K562 (cell line): Measurements from ENCODE around the gene CLIP2. TPM values are rescaled to one million over a fixed set of nuclear protein-coding genes. Genes with fewer than 3 reads are reported as not detected.

ENCODE experiments used
- ELK3 ChIP-seq: fragments of 450-650 bp; formaldehyde crosslinking; IDR thresholded peaks from 2 replicates; pipeline ENCODE4 v1.4.0; 2020; ENCODE audit warnings: mild to moderate bottlenecking
- HDAC3 ChIP-seq: fragments of 450-650 bp; IDR thresholded peaks from 2 replicates; pipeline ENCODE4 v1.6.1; 2018; ENCODE audit warnings: borderline replicate concordance, mild to moderate bottlenecking, moderate library complexity; ENCODE audit not compliant: partially characterized antibody
- HLTF ChIP-seq: fragments of 450-650 bp; IDR thresholded peaks from 2 replicates; pipeline ENCODE4 v1.6.1; 2016
- MAFK ChIP-seq: IDR thresholded peaks from 2 replicates; pipeline ENCODE4 v1.6.1; 2011; ENCODE audit warnings: low read length, improper control_type of control experiment
- NFIC ChIP-seq: fragments of 450-650 bp; IDR thresholded peaks from 2 replicates; pipeline ENCODE4 v1.6.1; 2017; ENCODE audit warnings: mild to moderate bottlenecking, inconsistent platforms
- NFRKB ChIP-seq: fragments of 450-650 bp; IDR thresholded peaks from 2 replicates; pipeline ENCODE4 v1.6.1; 2016; ENCODE audit warnings: low read depth
- NR1H2 ChIP-seq: sonication (generic); formaldehyde crosslinking; IDR thresholded peaks from 2 replicates; pipeline ENCODE4 v1.4.0; 2020; ENCODE audit warnings: mild to moderate bottlenecking, missing genetic modification reagents
- OTX1 ChIP-seq: fragments of 450-650 bp; formaldehyde crosslinking; IDR thresholded peaks from 2 replicates; pipeline ENCODE4 v1.4.0; 2022; ENCODE audit warnings: mild to moderate bottlenecking
- PATZ1 ChIP-seq: fragments of 250-450 bp; sonication (Bioruptor Pico); IDR thresholded peaks from 2 replicates; pipeline ENCODE4 v1.5.0; 2020; ENCODE audit warnings: mild to moderate bottlenecking, borderline replicate concordance
- PCBP2 ChIP-seq: fragments of 200-400 bp; formaldehyde crosslinking; IDR thresholded peaks from 2 replicates; pipeline ENCODE4 v1.6.1; 2018; ENCODE audit warnings: low read length, low read depth, mild to moderate bottlenecking, moderate library complexity; ENCODE audit not compliant: poor library complexity, severe bottlenecking
- POLR2B ChIP-seq: fragments of 450-650 bp; IDR thresholded peaks from 2 replicates; pipeline ENCODE4 v1.6.1; 2018; ENCODE audit warnings: low read depth; ENCODE audit not compliant: partially characterized antibody
- RBFOX2 ChIP-seq: fragments of 200-400 bp; formaldehyde crosslinking; IDR thresholded peaks from 2 replicates; pipeline ENCODE4 v1.6.1; 2017; ENCODE audit warnings: low read depth, mild to moderate bottlenecking, low read length, moderate library complexity
- SMARCE1 ChIP-seq: fragments of 450-650 bp; IDR thresholded peaks from 2 replicates; pipeline ENCODE4 v1.7.1; 2016; ENCODE audit warnings: mild to moderate bottlenecking
- TOE1 ChIP-seq, 2 experiments: fragments of 450-650 bp in 1 of 2; sonication (generic) in 1 of 2; formaldehyde crosslinking in 1 of 2; IDR thresholded peaks; 2 replicates each; pipeline versions ENCODE4 v1.7.1 to v1.8.0; 2016 to 2022; ENCODE audit warnings: borderline replicate concordance in 2 of 2, mild to moderate bottlenecking in 2 of 2, antibody characterized with exemption in 1 of 2, inconsistent platforms in 1 of 2, low read depth in 1 of 2, missing genetic modification reagents in 1 of 2, moderate library complexity in 1 of 2
- ZBTB5 ChIP-seq: fragments of 450-650 bp; IDR thresholded peaks from 2 replicates; pipeline ENCODE4 v1.6.1; 2017; ENCODE audit warnings: antibody characterized with exemption
- ZNF12 ChIP-seq: sonication (generic); formaldehyde crosslinking; IDR thresholded peaks from 2 replicates; pipeline ENCODE4 v1.4.0; 2020; ENCODE audit warnings: mild to moderate bottlenecking, missing genetic modification reagents
- ZNF408 ChIP-seq: fragments of 250-450 bp; sonication (Bioruptor Pico); IDR thresholded peaks from 2 replicates; pipeline ENCODE4 v1.4.0; 2020; ENCODE audit warnings: low read depth, mild to moderate bottlenecking, moderate library complexity
- ZNF592 ChIP-seq: fragments of 450-650 bp; IDR thresholded peaks from 2 replicates; pipeline ENCODE4 v1.6.1; 2017; ENCODE audit warnings: antibody characterized with exemption, mild to moderate bottlenecking
- polyA plus RNA-seq, 8 experiments: library from polyadenylated mRNA; depleted of rRNA in 4 of 8; stranded (reverse) in 5 of 8; unstranded in 3 of 8; fragments of >200 nt; fragmentation: Nextera tagmentation in 2 of 8; fragmentation: Illumina TruSeq in 1 of 8; extraction: Ambion mirVana in 2 of 8; extraction: Trizol in 1 of 8; gene quantifications; 2 replicates each; pipeline versions ENCODE4 v1.2.1 to v1.2.3, GENCODE V29; 2011 to 2014; ENCODE audit warnings: inconsistent platforms in 1 of 8, missing spikeins in 1 of 8
- total RNA-seq, 7 experiments: library from RNA; depleted of rRNA in 6 of 7; stranded (reverse); fragments of >200 nt in 6 of 7; fragmentation: Illumina TruSeq in 2 of 7; extraction: Trizol in 2 of 7; gene quantifications; 2 replicates each; pipeline versions ENCODE4 v1.2.1 to v1.2.3, GENCODE V29; 2011 to 2021; ENCODE audit warnings: low replicate concordance in 1 of 7

Gene CLIP2
- total and polyA plus RNA-seq, 9 of the 15 experiments (the other 6 are each of a cell fraction or from before 2014, with no cell fraction given), result 0.07 to 5.4 (median 2.1) TPM

- TF ChIP-seq ZNF592 (no peak), OTX1 (CRISPR knock-in tag) (no peak), NR1H2 (no peak), ZNF12 (CRISPR knock-in tag) (0 out of 2 replicates have a peak, but pooled peaks have one; percentile 49), ELK3 (CRISPR knock-in tag) (no peak), ZBTB5 (no peak), MAFK (no peak), NFIC (peak; percentile 47), TOE1 (IDR thresholded peaks at IDR 0.05; ENCODE audit: borderline replicate concordance) (peak; percentile 80), TOE1 (CRISPR knock-in tag; IDR thresholded peaks at IDR 0.05; ENCODE audit: borderline replicate concordance, low read depth) (no peak), SMARCE1 (0 out of 2 replicates have a peak, but pooled peaks have one; percentile 15), RBFOX2 (no peak), NFRKB (no peak), ZNF408 (CRISPR knock-in tag) (no peak), POLR2B (no peak), HLTF (no peak), HDAC3 (no peak), PCBP2 (peak; percentile 57), PATZ1 (CRISPR knock-in tag) (no peak)
These were observed 19.4 kb upstream of the CLIP2 start (continued) for GRCh38 chr7:74269757-74270277.
